ENCODE results near the gene STK32C.
"Not testable (repeated sequence)": the region's sequence is repeated elsewhere in the genome, so short reads cannot be mapped to it uniquely, and the experiment has no call there.

The STK32C gene

GRCh38 chr10:132270256-132270655 lies 37.5 kb downstream of the STK32C start:
- no peak for DNase-seq (ENCODE audit: extremely low read depth in 1 of 2, low read depth in 1 of 2)

GRCh38 chr10:132269266-132270230 lies 38.2 kb downstream of the STK32C start:
- DNase-seq (ENCODE audit: extremely low read depth in 1 of 2, low read depth in 1 of 2) = no peak

- DNase-seq (ENCODE audit: extremely low read depth in 1 of 2, low read depth in 1 of 2) = not testable (repeated sequence)
Observed at GRCh38 chr10:132267916-132268315, 39.8 kb downstream of the STK32C start.

- no peak for DNase-seq (ENCODE audit: extremely low read depth in 1 of 2, low read depth in 1 of 2)
Observed at GRCh38 chr10:132266594-132267161, 41.1 kb downstream of the STK32C start.

DNA sequence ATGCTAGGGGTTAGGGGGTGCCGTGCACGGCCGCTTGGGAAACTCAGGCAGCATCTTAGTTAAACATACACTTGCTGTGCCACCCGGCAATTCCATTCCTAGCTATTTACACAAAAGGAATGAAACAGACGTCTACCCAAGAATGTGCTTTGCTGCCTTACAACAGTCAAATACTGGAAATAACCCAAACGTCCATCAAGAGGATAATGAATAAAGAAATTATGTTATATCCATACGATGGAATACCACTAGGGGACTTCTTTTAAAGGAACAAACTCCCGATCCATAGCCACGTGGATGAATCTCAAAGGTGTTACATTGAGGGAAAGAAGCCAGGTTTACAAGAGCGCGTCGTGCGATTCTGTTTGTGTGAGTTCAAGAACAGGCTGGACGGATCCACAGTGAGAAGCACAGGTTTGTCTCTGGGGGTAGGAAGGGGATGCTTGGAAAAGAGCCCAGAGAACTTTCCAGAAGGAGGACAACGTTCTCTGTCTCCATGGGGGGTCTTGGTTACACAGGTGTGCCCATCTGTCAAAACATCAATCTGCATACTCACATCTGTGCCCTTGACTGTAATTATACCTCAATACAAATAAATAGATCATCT lies 41.8 kb downstream of the STK32C start:
- no peak for DNase-seq (ENCODE audit: extremely low read depth in 1 of 2, low read depth in 1 of 2)

DNA sequence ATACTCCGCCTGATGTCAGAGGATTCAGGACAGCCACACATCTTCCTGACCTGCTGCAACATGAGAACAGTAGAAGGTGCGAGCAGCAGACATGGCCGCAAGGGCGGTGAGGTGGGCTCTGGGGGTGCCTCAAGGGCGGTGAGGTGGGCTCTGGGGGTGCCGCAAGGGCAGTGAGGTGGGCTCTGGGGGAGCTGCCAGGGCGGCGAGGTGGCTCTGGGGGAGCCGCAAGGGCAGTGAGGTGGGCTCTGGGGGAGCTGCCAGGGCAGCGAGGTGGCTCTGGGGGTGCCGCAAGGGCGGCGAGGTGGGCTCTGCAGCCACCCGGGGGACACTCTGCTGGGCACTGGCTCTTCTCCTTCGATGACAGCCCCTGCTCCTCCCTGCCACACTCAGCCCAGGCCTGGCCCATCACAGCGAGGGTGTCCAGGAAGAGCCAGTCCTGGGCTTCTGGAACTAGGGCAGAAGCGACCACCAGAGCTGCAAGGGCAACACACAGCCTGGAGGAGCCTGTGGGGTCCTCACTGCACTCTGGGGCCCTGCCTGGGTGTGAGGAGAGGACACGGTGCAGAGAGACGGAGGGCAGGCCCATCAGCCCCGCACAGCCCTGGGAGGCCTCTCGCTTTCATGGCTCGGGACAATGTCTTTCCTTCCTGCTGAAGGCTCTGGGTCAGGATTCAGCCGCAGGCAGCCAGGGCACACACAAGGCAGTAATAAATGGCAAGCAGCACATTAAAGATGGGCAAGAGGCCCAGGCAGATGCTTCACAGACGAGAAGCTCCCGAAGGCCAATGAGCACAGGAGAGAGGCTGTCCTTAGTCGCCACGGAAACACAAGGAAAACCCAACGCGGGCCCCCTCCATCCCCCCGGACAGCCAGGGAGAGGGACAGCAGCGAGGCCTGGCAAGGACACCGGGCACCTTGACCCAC lies 42.5 kb downstream of the STK32C start:
- no peak for DNase-seq (ENCODE audit: extremely low read depth in 1 of 2, low read depth in 1 of 2)

GRCh38 chr10:132264306-132264950 lies 43.3 kb downstream of the STK32C start:
- DNase-seq (ENCODE audit: extremely low read depth in 1 of 2, low read depth in 1 of 2) = no peak

DNA sequence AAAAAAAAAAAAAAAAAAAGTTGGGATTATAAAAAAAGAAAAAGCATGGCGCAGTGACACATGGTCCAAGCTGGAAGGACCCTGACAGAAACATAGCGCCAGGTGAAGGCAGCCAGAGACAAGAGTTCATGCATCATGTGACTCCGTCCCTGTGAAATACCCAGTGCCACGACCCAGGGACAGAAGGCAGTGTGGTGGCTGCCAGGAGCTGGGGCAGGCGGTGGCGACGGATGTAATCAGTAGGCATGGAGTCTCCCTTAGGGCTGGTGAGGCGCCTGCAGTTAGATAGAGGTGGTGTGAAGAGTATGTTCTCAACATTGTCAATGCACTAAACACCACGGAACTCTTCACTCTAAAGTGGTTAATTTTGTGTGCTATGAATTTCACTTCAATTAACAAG lies 43.9 kb downstream of the STK32C start:
- no peak for DNase-seq (ENCODE audit: extremely low read depth in 1 of 2, low read depth in 1 of 2)

- DNase-seq (ENCODE audit: extremely low read depth in 1 of 2, low read depth in 1 of 2) = no peak
Observed at GRCh38 chr10:132259702-132260482, 47.9 kb downstream of the STK32C start.

DNA sequence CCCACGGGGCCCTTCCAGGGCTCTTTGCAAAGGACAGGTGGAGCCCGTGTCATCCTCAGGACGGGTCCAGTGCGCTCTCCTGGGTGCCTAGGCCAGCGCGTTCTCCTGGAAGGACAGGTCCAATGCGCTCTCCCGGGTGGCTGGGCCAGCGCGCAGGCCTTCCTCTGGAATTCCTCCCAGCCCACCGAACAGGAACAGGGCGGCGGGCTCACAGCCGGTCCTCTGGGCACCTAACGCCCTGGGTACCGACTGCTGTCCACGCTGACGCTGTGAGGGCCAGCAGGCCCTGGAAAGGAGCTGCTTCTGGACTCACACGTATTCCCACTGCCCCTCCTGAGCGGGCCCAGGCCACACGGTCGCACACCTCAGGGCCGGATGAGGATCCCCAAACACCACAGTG lies 49.3 kb downstream of the STK32C start:
- DNase-seq (ENCODE audit: extremely low read depth in 1 of 2, low read depth in 1 of 2) = no peak

DNA sequence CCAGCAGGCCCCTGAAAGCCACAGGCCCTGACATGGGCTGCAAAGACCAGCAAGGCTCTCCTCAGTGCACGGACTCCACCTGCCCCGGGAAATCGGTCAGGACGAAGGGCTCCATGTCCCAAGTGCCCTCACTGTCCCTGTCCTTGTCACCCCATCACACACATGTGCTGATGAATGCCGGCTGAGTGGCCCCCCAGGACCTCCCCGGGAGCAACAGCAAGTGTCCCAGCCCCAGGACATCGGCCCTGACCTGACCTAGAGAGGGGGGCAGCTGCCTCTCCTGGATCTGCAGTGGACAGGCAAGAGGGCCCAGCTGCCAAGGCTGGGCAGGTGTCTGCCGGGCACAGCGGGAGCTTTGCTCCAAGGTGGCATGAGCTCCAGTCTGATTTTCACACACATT lies 49.8 kb downstream of the STK32C start:
- no peak for DNase-seq (ENCODE audit: extremely low read depth in 1 of 2, low read depth in 1 of 2)

- DNase-seq (ENCODE audit: extremely low read depth in 1 of 2, low read depth in 1 of 2) = peak; percentile 19 to 57
Observed at GRCh38 chr10:132257271-132257670, 50.5 kb downstream of the STK32C start.

DNA sequence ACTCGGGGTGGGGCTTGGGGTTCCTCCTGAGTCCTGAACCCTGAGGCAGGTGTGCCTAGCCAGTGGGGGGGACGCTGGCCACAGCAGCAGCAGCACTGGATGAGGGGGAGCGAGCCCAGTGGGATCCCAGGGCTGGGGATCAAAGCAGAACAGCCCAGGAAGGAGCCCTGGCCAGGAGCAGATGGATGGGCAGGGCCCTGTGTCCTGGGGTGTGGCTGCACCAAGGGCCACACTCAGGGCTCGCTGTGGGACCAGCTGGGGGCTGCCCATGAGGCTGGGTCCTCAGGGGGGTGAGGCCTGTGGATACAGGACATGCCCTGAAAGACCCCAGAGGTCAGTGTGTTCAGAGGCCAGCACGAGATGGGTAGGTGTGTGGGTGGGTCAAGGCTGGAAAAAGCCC lies 50.9 kb downstream of the STK32C start:
- DNase-seq (ENCODE audit: extremely low read depth in 1 of 2, low read depth in 1 of 2) = no peak

- no peak for DNase-seq (ENCODE audit: extremely low read depth in 1 of 2, low read depth in 1 of 2)
Observed at GRCh38 chr10:132255489-132256344, 52.0 kb downstream of the STK32C start.

DNA sequence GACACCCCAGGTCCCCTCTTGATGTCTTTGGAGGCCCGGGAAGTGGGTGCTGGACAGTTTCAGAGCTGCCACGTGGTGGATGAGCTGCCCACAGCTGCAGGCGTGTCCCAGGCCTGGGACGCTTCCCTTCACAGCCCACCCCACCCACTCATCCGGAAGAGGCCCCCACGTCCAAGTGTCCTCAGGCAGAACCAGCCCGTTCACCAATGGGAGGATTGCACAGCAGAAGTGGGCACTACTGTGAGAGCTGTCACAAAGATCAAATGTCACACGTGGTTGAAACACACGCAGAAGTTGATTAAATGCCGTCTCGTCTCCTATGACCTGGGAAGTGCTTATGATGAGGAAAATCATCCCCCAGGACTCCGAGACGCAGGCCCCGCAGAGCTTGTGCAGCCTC lies 52.9 kb downstream of the STK32C start:
- no peak for DNase-seq (ENCODE audit: extremely low read depth in 1 of 2, low read depth in 1 of 2)

DNA sequence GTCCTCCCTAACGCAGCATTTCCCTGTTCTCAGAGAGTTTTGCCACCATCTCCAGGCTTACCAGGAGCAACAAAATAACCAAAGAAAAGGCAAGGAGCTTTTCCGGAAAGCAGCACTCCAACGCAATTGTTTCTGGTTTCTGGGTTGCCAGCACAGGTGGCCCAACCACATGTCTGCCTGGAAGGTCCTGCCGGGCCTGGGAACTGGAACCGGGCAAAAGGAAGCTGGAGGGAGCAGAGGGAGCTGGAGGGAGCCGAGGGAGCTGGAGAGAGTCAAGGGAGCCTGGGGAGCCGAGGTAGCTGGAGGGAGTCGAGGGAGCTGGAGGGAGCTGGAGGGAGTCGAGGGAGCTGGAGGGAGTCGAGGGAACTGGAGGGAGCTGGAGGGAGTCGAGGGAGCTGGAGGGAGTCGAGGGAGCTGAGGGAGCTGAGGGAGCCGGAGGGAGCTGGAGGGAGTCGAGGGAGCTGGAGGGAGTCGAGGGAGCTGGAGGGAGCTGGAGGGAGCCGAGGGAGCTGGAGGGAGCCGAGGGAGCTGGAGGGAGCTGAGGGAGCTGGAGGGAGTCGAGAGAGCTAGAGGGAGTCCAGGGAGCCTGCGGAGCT lies 54.6 kb downstream of the STK32C start:
- no peak for DNase-seq (ENCODE audit: extremely low read depth in 1 of 2, low read depth in 1 of 2)

DNA sequence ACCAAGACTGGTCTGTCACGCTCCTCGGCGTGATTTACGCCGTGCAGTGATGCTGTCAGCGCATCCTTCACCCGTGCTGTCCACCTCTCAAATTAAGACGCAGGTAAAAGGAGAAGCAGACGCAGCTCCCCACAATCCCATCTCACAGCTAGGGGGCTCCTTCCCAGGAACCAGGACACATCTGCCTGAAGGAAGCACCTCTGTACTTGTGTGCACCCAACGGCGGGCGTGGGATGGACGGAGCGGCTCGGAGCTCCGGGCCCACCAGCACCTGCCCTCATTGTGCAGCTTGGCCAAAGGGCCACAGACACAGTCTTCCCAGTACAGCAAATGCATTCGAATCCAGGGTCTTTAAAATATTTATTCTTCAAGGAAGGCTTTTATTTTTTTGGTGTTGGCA lies 55.3 kb downstream of the STK32C start:
- no peak for DNase-seq (ENCODE audit: extremely low read depth in 1 of 2, low read depth in 1 of 2)

DNA sequence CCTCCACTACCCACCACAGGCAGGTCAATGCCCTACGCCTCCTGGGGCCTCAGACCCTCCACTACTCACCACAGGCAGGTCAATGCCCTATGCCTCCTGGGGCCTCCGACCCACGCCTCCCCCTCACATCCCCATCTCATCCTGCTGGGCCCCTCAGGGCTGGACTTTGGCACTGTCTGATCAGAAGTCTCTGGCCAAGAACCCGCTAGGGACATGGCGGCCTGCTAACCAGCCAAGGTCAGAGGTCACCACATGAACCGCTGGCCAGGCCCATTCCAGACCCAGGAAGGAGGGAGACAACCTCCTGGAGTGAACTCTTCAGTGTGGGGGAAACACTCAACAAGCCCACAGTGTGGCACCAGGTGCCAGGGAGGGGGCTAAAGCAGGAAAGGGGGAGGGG lies 55.8 kb downstream of the STK32C start:
- no peak for DNase-seq (ENCODE audit: extremely low read depth in 1 of 2, low read depth in 1 of 2)

Measured in stimulated activated CD8-positive, alpha-beta memory T cell treated with anti-CD3 and anti-CD28 coated beads, Interleukin-7, amount 100 ng/mL, for 48 hours (primary cell).